ENCODE measurements around the gene MACROH2A2.

MACROH2A2 gene

DNA sequence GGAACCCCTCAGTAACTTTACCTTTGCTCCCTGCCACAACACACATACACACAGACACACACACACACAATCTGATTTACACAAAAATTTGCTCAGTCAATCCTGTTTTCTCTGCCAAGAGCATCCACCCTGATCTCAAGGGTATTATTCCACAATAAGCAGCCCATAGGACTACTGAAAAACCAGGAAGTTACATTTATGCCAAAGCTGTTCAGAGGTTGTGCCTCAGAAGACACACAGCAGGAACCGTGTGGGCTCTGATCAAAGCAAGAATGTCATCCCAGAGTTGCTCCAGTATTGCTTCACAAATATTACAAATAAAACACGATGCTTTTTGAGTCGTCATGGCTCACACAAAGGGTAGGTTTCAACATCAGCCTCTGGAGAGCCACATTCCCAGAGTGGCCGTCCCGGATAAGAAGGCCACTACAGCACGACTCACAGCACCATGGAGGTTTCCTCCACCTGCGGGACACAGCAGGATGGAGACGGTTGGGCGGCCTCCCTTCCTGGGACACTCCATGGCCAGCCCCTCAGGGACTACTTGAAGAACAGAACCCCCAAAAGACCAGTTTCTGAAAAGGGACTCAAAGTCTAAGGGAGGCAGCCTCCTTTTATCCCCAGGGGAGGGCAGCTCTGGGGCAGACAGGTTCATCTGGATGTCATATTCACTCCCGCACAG is 78.4 kb downstream of the MACROH2A2 start:
- in situ Hi-C loops (cut with MboI; ENCODE audit: low sequenced_read_pairs, unreplicated experiment): no loop called here
- TF ChIP-seq, protein P1, sequence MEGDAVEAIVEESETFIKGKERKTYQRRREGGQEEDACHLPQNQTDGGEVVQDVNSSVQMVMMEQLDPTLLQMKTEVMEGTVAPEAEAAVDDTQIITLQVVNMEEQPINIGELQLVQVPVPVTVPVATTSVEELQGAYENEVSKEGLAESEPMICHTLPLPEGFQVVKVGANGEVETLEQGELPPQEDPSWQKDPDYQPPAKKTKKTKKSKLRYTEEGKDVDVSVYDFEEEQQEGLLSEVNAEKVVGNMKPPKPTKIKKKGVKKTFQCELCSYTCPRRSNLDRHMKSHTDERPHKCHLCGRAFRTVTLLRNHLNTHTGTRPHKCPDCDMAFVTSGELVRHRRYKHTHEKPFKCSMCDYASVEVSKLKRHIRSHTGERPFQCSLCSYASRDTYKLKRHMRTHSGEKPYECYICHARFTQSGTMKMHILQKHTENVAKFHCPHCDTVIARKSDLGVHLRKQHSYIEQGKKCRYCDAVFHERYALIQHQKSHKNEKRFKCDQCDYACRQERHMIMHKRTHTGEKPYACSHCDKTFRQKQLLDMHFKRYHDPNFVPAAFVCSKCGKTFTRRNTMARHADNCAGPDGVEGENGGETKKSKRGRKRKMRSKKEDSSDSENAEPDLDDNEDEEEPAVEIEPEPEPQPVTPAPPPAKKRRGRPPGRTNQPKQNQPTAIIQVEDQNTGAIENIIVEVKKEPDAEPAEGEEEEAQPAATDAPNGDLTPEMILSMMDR (IDR thresholded peaks at IDR 0.05; ENCODE audit: borderline replicate concordance, control extremely low read depth, extremely low read depth, insufficient read depth, missing control alignments): no peak
- no peak for DNase-seq (ENCODE audit: low spot score)

GRCh38 chr10:70131560-70131937 is 78.9 kb downstream of the MACROH2A2 start:
- TF ChIP-seq, protein P1 (IDR thresholded peaks at IDR 0.05; ENCODE audit: borderline replicate concordance, control extremely low read depth, extremely low read depth, insufficient read depth, missing control alignments): no peak
- peak; percentile 26 for DNase-seq (ENCODE audit: low spot score)
- in situ Hi-C loops (cut with MboI; ENCODE audit: low sequenced_read_pairs, unreplicated experiment): no loop called here

DNA sequence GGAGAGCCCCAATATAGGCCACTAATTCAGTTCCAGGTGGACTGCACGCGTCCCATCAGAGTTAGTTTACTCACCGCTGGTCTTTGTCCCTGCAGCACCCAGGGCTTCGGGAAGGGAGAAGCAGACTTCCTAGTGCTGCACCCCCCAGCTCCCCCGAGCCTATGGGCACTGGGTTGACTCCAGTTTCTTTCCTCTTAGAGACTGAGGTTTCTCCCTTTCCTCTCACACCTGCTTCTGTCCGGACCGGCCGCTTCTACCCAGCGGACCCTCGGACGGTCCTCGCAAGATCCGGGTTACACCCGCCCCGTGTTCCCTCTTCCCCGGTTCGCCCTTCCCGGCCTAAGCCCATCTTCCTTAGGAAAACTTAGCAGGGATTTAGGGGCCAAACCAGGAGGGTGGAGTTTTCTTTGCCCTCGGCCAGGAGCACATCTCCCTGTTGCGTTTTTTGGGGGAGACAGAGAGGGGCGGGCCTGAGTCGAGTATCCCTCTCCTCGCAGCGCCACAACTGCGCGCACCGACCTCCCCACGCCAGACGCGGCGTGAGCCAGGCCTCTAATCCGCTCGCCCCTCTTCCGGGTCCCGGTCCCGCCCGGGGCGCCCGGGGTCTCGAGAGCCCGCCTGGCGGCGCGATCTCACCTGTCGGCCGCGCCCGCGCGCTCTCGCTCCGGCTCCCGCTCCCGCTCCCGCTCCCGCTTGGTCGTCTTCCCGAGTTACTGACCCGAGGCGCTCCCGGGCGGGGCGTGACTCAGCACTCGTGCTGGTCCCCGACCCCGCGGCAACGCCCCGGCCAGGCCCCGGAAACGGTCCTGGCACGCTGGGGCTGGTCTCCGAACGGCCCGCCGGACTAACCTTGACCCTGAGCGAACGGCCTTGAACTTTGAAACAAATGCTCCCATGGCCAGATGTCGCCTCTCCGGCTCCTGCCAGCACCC is 79.7 kb downstream of the MACROH2A2 start, which contains the start of gene AIFM2:
AIFM2 (minus strand) TSS at position 728 of the 932 bp plus-strand sequence. CDS start 8,741 bp downstream, outside the sequence.
- peak; percentile 86 for DNase-seq (ENCODE audit: low spot score)
- TF ChIP-seq, protein P1 (IDR thresholded peaks at IDR 0.05; ENCODE audit: borderline replicate concordance, control extremely low read depth, extremely low read depth, insufficient read depth, missing control alignments): no peak
- in situ Hi-C loops (cut with MboI; ENCODE audit: low sequenced_read_pairs, unreplicated experiment): no loop called here

DNA sequence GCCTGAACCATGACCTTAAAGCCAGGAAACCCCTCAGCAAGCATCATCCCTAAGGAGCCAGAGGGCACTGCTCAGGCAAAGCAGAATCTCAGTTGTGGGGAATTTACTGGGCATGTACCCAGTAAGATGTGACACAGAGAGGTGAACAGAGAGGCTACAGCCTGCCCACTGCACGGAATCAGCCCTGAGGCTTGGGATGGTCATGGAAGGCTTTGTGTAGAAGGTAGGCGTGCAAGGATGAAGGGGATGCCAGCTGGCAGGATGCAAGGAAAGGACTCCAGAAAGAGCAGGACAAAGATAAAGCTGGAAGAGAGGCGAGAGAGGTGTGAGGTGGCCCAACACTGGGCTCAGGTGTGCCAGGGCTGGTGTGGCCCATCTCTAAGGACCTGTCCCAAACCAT is 82.4 kb downstream of the MACROH2A2 start:
- TF ChIP-seq, protein P1 (IDR thresholded peaks at IDR 0.05; ENCODE audit: borderline replicate concordance, control extremely low read depth, extremely low read depth, insufficient read depth, missing control alignments): no peak
- in situ Hi-C loops (cut with MboI; ENCODE audit: low sequenced_read_pairs, unreplicated experiment): no loop called here
- DNase-seq (ENCODE audit: low spot score): no peak

DNA sequence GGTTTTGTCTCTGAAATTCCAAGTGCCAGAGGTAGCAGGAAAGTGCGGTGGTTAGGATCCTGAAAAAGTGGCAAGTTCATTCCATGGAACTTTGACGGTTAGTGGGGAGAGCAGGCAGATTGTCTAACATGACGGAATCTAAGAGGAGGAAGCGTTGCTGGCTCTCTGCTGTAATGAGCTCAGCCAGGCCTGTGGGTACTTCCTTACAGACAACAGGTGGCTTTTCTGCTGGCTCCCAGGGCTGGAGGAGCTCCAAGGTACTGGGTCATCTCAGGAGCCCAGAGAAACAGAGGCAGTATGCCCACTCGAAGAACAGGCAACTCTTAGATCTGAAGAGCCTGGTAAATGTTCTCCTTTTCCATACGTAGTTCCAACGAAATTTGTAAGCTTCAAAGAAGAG is 83.0 kb downstream of the MACROH2A2 start:
- no peak for DNase-seq (ENCODE audit: low spot score)
- TF ChIP-seq, protein P1 (IDR thresholded peaks at IDR 0.05; ENCODE audit: borderline replicate concordance, control extremely low read depth, extremely low read depth, insufficient read depth, missing control alignments): no peak
- in situ Hi-C loops (cut with MboI; ENCODE audit: low sequenced_read_pairs, unreplicated experiment): no loop called here

DNA sequence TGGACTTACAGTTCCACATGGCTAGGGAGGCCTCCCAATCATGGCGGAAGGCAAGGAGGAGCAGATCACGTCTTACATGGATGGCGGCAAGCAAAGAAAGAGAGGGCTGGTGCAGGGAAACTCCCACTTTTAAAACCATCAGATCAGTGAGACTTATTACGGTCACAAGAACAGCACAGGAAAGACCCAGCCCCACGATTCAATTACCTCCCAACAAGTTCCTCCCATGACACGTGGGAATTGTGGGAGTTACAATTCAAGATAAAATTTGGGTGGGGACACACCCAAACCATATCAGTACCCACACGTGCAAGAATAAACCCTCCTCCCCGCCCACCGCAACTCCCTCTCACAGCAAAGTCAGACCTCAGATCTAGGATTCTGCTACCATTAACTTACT is 84.5 kb downstream of the MACROH2A2 start:
- TF ChIP-seq, protein P1 (IDR thresholded peaks at IDR 0.05; ENCODE audit: borderline replicate concordance, control extremely low read depth, extremely low read depth, insufficient read depth, missing control alignments): no peak
- in situ Hi-C loops (cut with MboI; ENCODE audit: low sequenced_read_pairs, unreplicated experiment): no loop called here
- DNase-seq (ENCODE audit: low spot score): no peak
